OCI-LY7 (cell line): ENCODE data around the gene ABCD1. TPM values are rescaled to one million over a fixed set of nuclear protein-coding genes. Genes with fewer than 3 reads are reported as not detected.

Experiments used
- BruUV-seq: library from RNA; stranded (reverse); fragments of 400-500 nt; replicated peaks from 2 replicates; lab custom pipeline; 2021; lab: Mats Ljungman, UMichigan
- CTCF ChIA-PET: fragments of 300-600 bp; sonication (Branson Sonifier 250); formaldehyde crosslinking; loops from one replicate; lab custom pipeline; 2022; ENCODE audit warnings: antibody characterized with exemption; ENCODE audit not compliant: unreplicated experiment; lab: Charles Lee
- POLR2A ChIA-PET: fragments of 300-600 bp; sonication (Branson Sonifier 250); formaldehyde crosslinking; loops from one replicate; lab custom pipeline; 2022; ENCODE audit warnings: antibody characterized with exemption; lab: Charles Lee
- DNase-seq: peaks from one replicate; pipeline ENCODE4 v3.0.0-alpha.2; 2015; ENCODE audit warnings: low spot score
- H2AFZ ChIP-seq: fragments of 200-600 bp; sonication (generic), shearing (Covaris generic); 2 replicates; pipeline ENCODE4 v1.6.1; 2014; ENCODE audit warnings: mild to moderate bottlenecking, antibody characterized with exemption, low read length, moderate library complexity
- H3K27ac ChIP-seq: fragments of 200-600 bp; sonication (generic); 2 replicates; pipeline ENCODE4 v1.5.1; 2014; ENCODE audit warnings: mixed run types, low read depth, mild to moderate bottlenecking, moderate library complexity, low read length, inconsistent platforms; ENCODE audit not compliant: poor library complexity, severe bottlenecking
- H3K36me3 ChIP-seq: fragments of 200-600 bp; sonication (generic); 2 replicates; pipeline ENCODE4 v1.6.1; 2014; ENCODE audit warnings: mild to moderate bottlenecking, antibody characterized with exemption, low read length, moderate library complexity, mixed read lengths; ENCODE audit not compliant: insufficient read depth
- H3K4me1 ChIP-seq: fragments of 200-600 bp; sonication (generic); 2 replicates; pipeline ENCODE4 v1.5.1; 2014; ENCODE audit warnings: mild to moderate bottlenecking, low read length; ENCODE audit not compliant: insufficient read depth, poor library complexity, severe bottlenecking
- H3K4me2 ChIP-seq: fragments of 200-600 bp; sonication (generic); 2 replicates; pipeline ENCODE4 v1.6.1; 2014; ENCODE audit warnings: mild to moderate bottlenecking, low read length
- H3K4me3 ChIP-seq: fragments of 200-600 bp; sonication (generic); 2 replicates; pipeline ENCODE4 v1.5.1; 2014; ENCODE audit warnings: mild to moderate bottlenecking, low read depth, low read length; ENCODE audit not compliant: poor library complexity, severe bottlenecking
- H3K79me2 ChIP-seq: fragments of 200-600 bp; sonication (generic); 2 replicates; pipeline ENCODE4 v1.6.1; 2016; ENCODE audit warnings: low read depth, mild to moderate bottlenecking, low read length, moderate library complexity, mixed read lengths; ENCODE audit not compliant: insufficient read depth
- H3K9me2 ChIP-seq: fragments of 200-600 bp; sonication (generic); 2 replicates; pipeline ENCODE4 v1.6.1; 2016; ENCODE audit warnings: mild to moderate bottlenecking, low read length, mixed read lengths; ENCODE audit not compliant: insufficient read depth
- H3K9me3 ChIP-seq: fragments of 200-600 bp; sonication (generic); 2 replicates; pipeline ENCODE4 v1.6.1; 2014; ENCODE audit warnings: mild to moderate bottlenecking, mixed run types, low read length, mixed read lengths
- H4K20me1 ChIP-seq: fragments of 200-600 bp; sonication (generic); 2 replicates; pipeline ENCODE4 v1.6.1; 2014; ENCODE audit warnings: mild to moderate bottlenecking, antibody characterized with exemption, low read length, moderate library complexity, mixed read lengths; ENCODE audit not compliant: insufficient read depth
- CTCF ChIP-seq: fragments of 200-600 bp; sonication (generic); conservative IDR thresholded peaks from 2 replicates; pipeline ENCODE4 v1.5.1; 2014; ENCODE audit warnings: mild to moderate bottlenecking, antibody characterized with exemption, low read length, moderate library complexity, mixed read lengths
- EZH2phosphoT487 ChIP-seq: fragments of 200-600 bp; sonication (generic); IDR thresholded peaks from 2 replicates; pipeline ENCODE4 v1.6.1; 2018; ENCODE audit warnings: low read depth, borderline replicate concordance, mild to moderate bottlenecking, mixed run types, antibody characterized with exemption, low read length, moderate library complexity, mixed read lengths
- intact Hi-C: fragments of 100-400 bp; cut with micrococcal nuclease; formaldehyde crosslinking; loops from one replicate; pipeline ENCODE4 v1.10.0; 2022; ENCODE audit not compliant: unreplicated experiment
- total RNA-seq, 2 experiments: library from RNA; depleted of rRNA in 1 of 2; stranded (reverse); fragments of >200 nt in 1 of 2; shearing (Covaris generic) in 1 of 2; gene quantifications; 2 replicates each; pipeline ENCODE4 v1.2.3, GENCODE V29; 2014 to 2022

ABCD1 gene
- total RNA-seq, 2 experiments from 2014 or later = 6.9 to 8.8 TPM

GRCh38 chrX:153755136-153755535 lies 30.5 kb downstream of the ABCD1 start:
- Histone ChIP-seq H3K36me3 (no peaks in the 10 kb centered on the region), H3K4me1 (no peaks in the 10 kb centered on the region), H3K4me3 (no peak overlapping the region), H3K27ac (no peak overlapping the region), H3K9me2 (no peaks in the 10 kb centered on the region), H2AFZ (no peak overlapping the region), H3K9me3 (no peaks in the 10 kb centered on the region), H3K79me2 (no peaks in the 10 kb centered on the region), H3K4me2 (no peak overlapping the region), H4K20me1 (no peaks in the 10 kb centered on the region)
- DNase-seq = no peak
- no peak for TF ChIP-seq CTCF
- TF ChIP-seq EZH2phosphoT487 = no peak
- ChIA-PET POLR2A (interaction anchor here (0.7 kb wide), 1 partner anchor 412 kb away, joined by 3 read pairs; no protein-coding TSS in a partner anchor), CTCF (no interaction called here)
- BruUV-seq = no TSS peak
- intact Hi-C loops = no loop called here

GRCh38 chrX:153761863-153762262 lies 37.2 kb downstream of the ABCD1 start:
- CTCF ChIA-PET = no interaction called here

More at GRCh38 chrX:153761863-153762262, 37.2 kb downstream of the ABCD1 start:
- no peak for DNase-seq
- no peaks in the 10 kb centered on the region for H3K9me3 ChIP-seq
- H3K4me1 ChIP-seq = peaks cover 6% of the 10 kb centered on the region
- no peak overlapping the region for H2AFZ ChIP-seq
- POLR2A ChIA-PET = no interaction called here
- H3K4me2 ChIP-seq = no peak overlapping the region
- H3K4me3 ChIP-seq = no peak overlapping the region
- no peaks in the 10 kb centered on the region for H3K9me2 ChIP-seq
- H3K36me3 ChIP-seq = no peaks in the 10 kb centered on the region
- no peak overlapping the region for H3K27ac ChIP-seq
- H3K79me2 ChIP-seq = no peaks in the 10 kb centered on the region
- intact Hi-C loops = loop anchor here (5.0 to 10.0 kb wide), 3 partner anchors 73 to 120 kb away; partner anchors contain the start of genes PDZD4 and SLC6A8
- H4K20me1 ChIP-seq = no peaks in the 10 kb centered on the region
- TF ChIP-seq EZH2phosphoT487 (no peak), CTCF (no peak)
- BruUV-seq = no TSS peak
